Hematopoietic multipotent progenitor cell treated with erythropoietin and hydrocortisone succinate and interleukin-3 and kit ligand, for 8 days (in vitro differentiated cells): ENCODE results near the gene IFNA14.
"Not testable (repeated sequence)": the region's sequence is repeated elsewhere in the genome, so short reads cannot be mapped to it uniquely, and the experiment has no call there.

Experiments used
- DNase-seq: peaks from one replicate; pipeline ENCODE4 v3.0.0-alpha.2; 2015

Gene IFNA14

DNA sequence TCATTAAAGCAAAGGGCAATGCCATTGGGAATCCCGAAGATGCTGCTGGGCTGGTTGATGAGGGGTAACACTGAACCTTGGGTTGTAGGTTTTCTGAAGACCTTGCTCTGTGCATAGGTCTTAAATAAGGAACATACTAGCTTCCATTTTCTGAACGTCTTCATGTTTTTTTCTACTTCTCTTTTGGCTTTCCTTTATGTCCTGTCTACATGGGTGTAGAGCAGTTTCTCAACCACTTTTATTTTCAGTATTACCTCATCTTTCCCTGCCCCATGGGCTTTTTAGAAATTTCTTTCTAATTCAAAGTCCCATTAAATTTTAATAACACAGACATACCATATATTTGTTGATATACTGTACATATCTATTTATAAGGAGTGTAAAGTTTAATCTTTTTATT is at the start of gene IFNA14:
TSS of gene IFNA14 (minus strand) at position 95 of the 400 bp plus-strand sequence. CDS start at position 25, 70 bp downstream.
- DNase-seq: no peak

DNA sequence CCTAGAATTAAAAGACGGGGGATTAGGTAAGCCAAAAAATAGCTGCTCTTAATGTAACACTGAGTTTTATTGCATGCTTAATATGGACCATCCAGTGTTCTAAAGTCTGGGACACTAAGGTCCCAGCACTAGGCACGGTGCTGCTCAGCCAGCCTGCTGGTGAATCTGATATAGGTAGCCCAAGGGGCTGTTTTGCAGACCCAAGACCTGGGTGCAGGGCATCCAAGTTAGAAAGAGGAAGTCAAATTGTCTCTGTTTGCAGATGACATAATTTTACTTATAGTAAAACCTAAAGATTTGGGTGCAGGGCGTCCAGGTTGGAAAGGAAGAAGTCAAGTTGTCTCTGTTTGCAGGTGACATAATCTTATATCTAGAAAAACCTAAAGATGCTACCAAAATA is 47.5 kb upstream of the IFNA14 start:
- no peak for DNase-seq

DNA sequence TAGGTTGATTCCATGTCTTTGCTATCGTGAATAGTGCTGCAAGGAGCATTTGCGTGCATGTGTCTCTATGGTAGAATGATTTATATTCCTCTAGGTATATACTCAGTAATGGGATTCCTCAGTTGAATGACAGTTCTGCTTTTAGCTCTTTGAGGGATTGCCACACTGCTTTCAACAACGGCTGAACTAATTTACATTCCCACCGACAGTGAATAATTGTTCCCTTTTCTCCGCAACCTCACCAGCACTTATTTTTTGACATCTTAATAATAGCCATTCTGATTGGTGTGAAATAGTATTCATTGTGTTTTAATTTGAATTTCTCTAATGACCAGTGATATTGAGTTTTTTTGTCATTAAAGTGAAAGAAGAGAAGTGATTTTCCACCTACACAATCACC is 46.9 kb upstream of the IFNA14 start:
- no peak for DNase-seq

DNA sequence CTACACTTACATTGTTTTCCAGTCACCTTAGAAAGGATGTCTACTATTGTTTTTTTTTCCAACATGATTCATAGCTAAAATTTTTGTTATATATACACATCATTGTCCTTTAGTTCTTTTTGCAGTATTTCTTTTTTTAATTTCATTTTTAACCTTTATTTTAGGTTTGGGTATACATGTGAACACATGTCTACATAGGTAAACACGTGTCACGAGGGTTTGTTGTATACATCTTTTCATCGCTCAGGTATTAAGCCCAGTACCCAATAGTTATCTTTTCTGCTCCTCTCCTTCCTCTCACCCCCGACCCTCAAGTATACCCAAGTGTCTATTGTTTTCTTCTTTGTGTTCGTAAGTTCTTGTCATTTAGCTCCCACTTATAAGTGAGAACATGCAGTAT is 46.3 kb upstream of the IFNA14 start:
- DNase-seq: no peak

DNA sequence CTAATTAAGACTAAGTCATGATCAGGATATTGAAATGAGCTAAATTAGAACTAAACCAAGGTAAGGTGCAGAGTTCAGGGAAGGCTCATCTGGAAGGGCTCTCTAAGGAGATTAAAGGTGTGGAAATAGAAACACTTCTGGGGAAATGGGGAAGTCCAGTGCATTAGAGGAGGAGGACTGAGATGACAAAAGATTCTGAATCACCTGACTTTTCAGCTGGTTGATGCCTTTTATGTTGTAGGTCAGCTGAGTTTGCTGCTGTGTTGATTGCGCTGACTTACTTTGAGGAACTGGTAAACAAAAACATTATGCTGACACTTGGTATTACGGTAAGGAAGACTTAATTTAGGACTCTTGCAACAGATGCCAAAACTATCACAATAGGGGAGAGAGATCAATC is 41.5 kb upstream of the IFNA14 start:
- no peak for DNase-seq

DNA sequence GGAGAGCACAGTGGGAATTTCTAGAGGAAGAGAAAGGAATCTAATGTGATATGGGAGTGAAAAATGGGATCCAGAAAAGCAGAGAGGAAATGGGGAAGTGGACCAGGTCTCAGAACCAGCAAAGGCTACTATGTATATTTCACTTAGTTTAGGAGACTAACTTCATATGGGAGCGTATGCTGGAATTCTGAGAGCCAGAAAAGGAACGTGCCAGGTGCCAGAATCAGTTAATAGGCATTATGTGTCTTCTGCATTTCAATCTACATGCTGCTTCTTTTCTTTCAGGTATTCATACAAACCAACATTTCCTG is 28.5 kb upstream of the IFNA14 start:
- no peak for DNase-seq

DNA sequence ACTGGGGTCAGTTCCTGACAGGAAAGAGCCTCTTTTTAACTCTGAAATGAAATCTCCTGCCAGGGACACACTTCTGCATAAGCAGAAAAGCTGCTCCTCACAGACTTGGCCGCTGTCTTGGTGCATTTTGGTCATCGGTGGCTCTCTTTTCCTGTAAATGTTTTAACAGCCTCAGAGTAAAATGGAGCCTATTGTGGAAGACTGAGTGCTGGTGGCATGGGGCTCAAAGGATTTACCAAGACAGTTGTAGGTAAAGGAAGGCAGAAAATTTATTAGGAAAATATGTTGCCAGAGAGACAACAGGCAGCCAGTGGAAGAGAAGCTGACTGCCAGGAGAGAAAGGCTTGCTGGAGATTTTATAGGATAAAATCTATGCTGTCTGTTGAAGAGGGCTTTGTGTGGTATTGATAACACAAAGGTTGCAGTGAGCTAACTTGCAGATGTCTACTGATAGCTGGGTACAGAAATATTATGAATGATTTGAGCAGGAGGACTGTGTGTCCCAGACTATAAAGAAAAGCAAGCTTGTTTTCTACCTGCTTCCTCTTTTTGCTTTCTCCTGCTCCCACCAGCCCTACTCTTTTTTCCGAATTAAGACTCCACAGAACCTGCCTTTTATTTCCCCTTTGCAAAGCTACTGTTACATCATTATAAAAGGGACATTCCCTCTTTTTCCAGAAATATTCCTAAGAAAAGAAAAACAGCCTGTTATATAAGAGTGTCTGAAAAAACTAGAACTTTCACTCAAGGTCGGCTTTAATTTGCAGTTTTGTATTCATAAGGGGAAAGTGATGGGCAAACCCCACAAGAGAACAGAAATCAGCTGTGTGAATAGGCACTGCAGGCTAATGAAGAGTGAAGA is 27.9 kb upstream of the IFNA14 start:
- no peak for DNase-seq

DNA sequence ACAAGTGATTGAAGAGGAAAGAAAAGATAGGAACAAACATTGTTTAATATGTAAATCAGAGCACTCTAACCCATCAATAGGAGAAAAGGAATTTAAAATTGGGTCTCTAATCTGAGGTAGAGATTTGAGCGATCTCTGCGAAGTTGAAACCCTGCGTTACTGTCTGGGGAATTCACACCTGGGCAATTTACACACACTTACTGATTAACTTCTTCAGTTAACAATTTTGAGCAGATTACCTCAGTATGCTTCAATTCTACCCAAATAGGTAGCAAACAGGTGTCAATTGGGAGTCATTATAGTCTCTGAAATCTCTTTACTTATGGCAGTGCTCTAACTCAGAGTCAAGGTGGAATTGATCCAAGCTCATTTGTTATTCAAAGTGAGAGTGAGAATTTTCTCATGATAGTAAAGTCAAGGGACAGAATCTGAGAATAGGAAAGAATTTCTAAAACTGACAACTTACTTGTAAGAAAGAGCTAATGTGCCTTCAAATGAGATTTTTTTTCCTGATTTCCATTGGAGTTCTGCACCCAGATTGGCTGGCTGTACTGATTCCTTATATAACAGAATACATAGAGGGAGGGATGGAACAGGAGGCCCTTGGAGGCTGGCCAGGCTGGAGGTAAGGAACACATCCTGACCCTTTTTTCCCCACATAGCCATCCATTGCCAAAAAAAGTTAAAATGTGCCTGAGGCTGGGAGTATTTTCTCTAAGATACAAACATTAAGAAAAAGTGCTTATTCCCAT is 27.1 kb upstream of the IFNA14 start:
- DNase-seq: no peak

DNA sequence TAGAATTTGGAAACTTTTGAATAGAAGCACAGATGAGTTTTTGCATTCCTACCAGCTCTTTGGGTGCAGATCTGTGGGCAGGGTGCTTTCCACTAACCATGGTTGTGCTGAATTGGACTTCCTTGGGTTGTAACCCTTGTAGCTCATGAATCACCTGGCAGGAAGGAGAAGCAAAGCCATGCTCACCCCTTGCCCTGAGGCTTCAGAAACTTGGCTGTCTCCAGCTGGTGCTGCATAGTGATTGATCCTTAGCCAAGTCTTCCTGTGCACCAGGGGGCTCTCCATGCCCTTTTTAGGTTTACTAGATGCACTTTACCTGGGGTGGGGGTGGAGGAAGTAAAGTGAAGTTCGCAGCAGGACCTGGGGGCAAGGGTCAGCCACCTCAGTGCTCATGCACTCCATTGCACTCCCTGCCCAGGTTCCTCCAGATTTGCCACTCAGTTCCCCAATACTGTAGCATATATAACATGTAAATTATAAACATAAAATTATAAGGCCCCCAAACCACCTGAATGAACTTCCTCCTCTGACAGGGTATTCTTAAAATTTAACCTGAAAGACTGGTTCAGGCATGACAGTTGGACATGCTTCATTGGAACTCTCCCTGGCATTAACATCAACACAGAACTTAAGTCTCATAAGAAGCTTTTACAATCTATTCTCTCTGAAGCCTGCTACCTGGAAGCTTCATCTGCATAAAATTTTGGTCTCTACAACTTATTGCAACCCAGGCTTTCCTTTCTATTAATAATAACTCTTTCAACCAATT is 25.8 kb upstream of the IFNA14 start:
- no peak for DNase-seq

DNA sequence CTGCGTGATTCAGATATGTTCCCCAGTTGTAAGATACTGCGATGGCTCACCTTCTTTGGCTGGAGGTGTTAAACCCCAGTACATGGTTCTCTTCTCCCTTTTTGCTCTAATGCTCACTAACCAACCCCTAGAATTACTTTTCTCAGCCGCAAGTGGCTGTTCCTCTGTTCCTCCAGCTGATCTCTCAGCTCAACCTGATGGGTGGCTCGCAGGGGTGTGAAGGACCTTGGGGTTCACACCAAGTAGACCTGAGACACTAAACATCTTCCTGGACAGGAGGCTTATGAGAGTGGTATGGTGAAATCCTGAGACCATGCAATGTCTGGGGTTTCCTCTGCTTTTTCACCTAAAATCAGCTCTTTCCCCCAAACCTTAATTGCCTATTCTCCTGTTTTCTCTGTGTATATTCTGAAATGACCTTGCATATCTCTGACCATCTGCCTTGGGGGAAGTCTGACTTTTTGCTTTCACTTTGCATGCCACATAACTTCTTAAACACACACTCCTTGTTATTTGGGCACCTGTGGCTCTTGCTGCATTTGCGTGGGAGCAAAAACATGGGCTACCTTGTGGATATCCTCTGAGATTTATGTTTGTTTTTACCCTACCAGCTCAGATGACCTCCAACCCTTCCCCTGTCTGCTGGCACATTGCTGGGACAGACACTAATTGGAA is 15.9 kb upstream of the IFNA14 start:
- DNase-seq: no peak

DNA sequence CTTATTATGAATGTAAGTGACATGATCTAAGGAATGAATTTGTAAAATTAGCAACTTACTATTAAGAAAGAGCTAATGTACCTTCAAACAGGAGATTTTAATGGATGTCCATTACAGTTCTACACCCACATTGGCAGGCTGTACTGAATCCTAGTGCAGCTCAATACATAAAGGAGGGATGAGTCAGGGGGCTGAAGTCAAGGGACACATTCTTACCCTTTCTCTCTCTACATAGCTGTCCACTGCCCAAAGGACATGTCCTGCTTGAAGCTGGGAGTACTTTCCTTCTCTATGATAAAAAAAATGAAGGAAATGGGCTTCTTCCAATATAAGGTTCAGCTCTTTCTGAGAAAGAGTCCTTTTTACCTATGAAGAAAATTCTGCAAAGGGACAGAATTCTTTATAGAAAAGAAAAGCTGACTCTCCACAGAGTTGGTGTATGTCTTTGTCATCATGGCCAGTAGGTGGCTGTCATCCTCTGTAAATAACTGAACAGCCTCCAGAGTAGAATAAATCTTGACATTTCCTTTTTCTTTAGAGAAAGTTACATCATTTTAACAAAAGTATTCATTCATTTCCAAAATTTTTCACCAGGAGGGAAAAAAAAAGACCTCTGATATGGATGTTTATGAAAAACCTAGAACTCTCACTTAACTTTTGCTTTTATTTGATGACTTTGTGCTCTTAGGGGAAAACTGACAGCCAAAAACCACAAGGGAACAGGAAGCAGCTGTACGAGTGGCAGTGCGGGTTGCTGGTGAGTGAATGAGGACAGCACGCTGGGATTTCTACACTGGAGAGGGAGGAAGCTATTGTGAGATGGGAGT is 13.1 kb upstream of the IFNA14 start:
- peak; percentile 21 for DNase-seq

DNA sequence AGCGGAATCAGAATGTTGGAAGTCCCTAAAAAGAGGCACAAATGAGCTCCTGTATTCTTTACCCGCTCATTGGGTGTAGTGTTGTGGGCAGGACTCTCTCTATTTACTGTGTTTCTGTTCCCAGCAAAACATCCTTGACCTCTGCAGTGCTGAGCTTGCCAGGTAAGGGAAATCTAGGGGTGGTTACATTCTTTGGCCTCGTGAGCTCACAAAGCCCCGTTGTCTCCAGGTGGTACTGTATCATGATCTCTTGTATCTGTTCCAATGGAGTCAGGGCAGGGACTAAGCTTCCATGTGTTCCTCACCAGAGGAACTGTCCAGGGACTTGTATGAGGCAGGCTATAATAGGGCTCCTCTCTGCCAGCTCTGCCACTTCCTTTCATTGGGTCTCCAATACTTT is 11.8 kb upstream of the IFNA14 start:
- DNase-seq: no peak

DNA sequence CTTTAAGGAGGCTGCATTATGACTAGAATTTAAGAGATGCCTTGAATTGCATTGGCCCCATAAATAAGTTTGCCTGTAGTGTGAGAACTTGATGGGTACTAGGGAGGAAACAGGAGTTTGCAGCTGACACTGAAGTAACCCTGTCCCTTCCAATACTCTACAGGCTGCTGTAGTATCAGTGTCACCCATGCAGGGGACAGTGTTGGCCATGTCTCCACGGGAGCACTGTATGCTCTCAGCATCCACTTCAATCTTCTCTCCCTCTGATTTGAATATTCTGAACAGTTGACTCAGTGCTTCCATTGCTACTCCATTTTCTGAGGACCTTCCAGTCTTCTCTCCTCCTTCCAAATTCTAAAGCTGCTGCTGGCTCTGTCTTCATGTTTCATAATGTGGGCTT is 11.4 kb upstream of the IFNA14 start:
- no peak for DNase-seq

DNA sequence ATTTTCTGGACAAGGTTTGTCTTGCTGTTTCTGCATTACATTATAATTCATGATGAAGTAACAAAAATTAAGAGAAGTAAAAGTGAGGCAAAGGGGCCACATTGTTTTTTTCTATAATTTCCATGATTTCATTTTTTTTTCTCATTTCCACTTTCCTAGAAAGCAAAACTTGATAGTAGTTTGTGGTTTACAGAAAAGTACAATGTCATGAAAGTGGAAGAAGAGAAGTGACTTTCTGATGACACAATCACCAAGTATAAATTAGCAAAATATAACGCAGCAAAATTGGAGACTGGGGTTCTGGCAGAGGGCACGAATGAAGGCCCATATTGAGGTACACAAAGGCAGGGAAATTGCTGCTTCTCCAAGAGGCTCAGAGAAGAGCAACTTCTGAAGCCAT is 5.0 kb upstream of the IFNA14 start:
- no peak for DNase-seq

DNA sequence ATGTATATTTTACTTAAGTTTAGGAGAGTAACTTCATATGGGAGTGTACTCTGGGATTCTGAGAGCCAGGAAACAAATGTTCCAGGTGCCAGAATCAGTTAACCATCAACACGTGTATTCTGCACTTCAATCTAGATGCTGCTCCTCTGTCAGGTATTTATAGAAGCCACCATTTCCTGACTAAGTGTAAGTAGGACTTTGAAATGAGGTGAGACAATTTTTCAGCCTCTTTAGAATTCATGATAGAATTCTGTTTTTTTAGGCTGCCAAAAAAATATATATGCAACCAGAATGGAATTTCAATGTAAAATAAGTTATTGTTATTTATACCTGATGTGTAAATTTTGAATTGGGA is 3.5 kb downstream of the IFNA14 start:
- not testable (repeated sequence) for DNase-seq

DNA sequence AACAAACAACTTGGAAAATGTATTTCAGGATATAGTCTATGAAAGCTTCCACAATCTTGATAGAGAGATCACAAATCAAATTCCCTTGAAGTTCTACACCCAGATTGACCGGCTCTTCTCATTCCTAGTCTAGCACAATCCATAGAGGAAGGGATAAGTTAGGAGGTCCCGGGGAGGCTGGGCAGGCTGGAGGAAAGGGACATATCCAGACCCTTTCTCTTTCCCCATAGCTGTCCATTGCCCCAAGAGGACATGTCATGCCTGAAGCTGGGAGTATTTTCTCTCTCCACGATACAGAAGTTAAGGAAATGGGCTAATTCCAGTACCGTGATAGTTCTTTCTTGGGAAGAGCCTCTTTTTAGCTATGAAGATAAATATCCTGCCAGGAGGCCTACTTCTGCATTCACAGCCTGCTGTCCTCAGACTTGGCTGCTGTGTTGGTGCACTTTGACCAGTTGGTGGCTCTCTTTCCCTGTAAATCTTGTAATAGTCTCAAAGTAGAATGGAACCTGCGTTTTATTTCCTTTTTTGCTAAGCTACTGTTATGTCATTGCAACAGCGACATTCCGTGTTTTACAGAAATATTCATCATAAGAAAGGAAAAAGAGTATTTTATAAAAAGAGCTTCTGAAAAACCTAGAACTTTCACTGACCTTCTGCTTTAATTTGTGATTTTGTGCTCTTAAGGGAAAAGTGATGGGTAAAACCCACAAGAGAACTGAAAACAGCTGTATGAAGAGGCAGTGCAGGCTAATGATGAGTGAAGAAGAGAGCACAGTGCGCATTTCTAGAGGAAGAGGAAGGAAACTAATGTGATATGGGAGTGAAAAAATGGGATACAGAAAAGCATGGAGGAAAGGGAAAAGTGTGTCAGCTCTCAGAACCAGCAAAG is 4.1 kb downstream of the IFNA14 start:
- DNase-seq: peak; percentile 60

DNA sequence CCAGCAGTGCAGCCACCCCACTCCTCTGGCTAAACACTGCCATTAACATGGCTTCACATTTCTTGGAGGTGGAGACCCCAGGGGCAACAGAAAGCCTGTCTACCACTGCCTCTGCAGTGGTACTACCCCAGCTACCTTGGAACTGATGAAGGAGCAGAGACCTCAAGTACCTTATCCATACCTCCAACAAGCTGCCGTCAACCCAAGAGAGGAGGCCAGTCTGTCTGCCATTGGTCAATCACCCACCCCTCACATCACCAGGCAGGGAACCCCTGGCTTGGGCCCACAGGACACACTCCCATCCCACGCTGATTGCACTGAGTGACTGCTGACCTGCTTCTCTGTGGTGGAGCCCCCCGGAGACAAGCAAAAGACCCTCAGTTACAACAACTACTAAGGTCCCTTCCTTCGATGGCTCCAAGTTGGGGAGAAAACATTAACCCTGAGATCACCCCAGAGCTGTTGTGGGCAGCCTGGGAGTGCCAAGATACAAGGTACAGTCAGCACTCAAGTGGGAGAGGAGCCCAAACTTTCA is 5.6 kb downstream of the IFNA14 start:
- no peak for DNase-seq

DNA sequence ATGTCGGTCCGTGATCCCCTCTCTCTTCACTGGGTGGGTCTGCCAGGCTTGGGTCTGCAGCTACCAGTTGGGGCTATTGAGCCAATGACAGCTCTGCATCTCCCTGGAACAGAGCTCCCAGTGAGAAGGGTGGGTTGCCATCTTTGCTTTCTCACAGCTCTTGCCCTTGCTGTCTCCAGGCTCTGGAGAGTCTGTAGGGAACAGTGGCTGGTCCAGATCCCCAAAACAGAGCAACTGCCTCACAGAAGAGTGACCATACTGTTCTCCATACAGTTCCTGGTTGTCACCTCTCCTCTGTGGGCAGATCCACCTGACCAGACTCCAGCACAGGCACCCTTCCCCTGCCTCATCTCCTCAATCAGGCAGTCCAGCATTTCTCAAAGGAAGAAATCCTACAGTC is 6.5 kb downstream of the IFNA14 start:
- no peak for DNase-seq

DNA sequence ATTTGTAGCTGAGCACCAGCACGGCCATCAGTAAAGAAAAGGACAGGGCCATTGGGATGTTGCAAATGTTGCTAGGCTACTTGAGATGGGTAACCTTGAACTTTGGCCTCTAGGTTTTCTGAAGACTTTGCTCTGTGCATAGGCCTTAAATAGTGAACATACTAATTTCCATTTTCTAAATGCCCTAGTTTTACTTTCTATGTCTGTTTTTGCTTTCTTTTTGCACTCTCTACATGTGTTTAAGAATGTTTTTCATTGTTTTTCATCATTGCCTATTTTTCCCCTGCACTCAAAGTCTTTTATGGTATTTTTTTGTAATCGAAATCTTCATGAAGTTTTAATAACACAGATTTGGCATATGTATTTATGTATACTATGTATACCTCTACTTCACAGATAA is 11.7 kb downstream of the IFNA14 start, which contains the start of gene IFNA17:
TSS of gene IFNA17 (minus strand) at position 101 of the 400 bp plus-strand sequence. CDS start at position 52, 49 bp downstream.
- no peak for DNase-seq

DNA sequence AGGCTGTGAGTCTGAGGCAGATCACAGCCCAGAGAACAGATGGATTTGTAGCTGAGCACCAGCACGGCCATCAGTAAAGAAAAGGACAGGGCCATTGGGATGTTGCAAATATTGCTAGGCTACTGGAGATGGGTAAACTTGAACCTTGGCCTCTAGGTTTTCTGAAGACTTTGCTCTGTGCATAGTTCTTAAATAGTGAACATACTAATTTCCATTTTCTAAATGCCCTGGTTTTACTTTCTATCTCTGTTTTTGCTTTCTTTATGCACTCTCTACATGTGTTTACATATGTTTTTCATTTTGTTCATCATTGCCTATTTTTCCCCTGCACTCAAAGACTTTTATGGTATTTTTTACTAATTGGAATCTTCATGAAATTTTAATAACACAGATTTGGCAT is 22.6 kb downstream of the IFNA14 start, which contains the start of gene IFNA16:
TSS of gene IFNA16 (minus strand) at position 101 of the 400 bp plus-strand sequence. CDS start at position 95, 6 bp downstream.
- DNase-seq: not testable (repeated sequence)
